ENCODE data around the gene SLX4IP. TPM values are rescaled to one million over a fixed set of nuclear protein-coding genes. Genes with fewer than 3 reads are reported as not detected.

Gene SLX4IP
- total RNA-seq, 2 experiments from 2014 or later: 8.8 to 8.9 TPM

- no peak overlapping the region for H3K4me3 Mint-ChIP-seq
- POLR2A ChIA-PET: no interaction called here
- CTCF ChIA-PET: no interaction called here
- ATAC-seq: no peak
- H3K4me1 Mint-ChIP-seq (ENCODE audit: low read depth): peaks cover 2% of the 10 kb centered on the region
- H3K27ac Mint-ChIP-seq: no peak overlapping the region
- no peaks in the 10 kb centered on the region for H3K27me3 Mint-ChIP-seq (ENCODE audit: low read depth)
- DNase-seq: no peak
- peaks cover 5% of the 10 kb centered on the region for H3K36me3 Mint-ChIP-seq (ENCODE audit: low read depth)
- no peaks in the 10 kb centered on the region for H3K9me3 Mint-ChIP-seq (ENCODE audit: insufficient read depth)
Measured at GRCh38 chr20:10618611-10619245, 183.6 kb downstream of the SLX4IP start.

GRCh38 chr20:10619427-10619826, 184.3 kb downstream of the SLX4IP start:
- Mint-ChIP-seq H3K27me3 (ENCODE audit: low read depth) (no peaks in the 10 kb centered on the region), H3K4me1 (ENCODE audit: low read depth) (peaks cover 2% of the 10 kb centered on the region), H3K27ac (no peak overlapping the region), H3K9me3 (ENCODE audit: insufficient read depth) (no peaks in the 10 kb centered on the region), H3K4me3 (no peak overlapping the region), H3K36me3 (ENCODE audit: low read depth) (peaks cover 5% of the 10 kb centered on the region)
- DNase-seq (no peak), ATAC-seq (no peak)
- ChIA-PET CTCF (no interaction called here), POLR2A (no interaction called here)

DNA sequence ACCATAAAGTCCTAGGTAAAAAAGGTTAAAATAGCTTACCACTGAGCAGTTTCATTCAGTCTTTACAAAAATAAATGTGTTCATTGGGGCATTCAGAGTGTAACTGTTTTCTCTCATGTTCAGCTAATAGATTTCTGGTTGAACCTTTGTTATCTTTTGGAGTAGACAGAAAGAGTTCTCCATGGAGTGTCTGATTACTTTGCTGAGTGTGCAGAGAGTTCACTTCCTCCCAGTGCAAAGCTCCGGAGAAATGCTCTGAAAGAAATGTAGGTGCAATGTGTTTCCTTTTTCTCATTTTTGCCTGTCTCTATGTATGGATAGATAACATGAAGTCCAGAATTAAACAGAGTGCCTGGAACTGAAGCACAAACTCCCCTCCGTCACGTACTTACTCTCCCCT, 186.0 kb downstream of the SLX4IP start:
- POLR2A ChIA-PET: no interaction called here
- ATAC-seq (no peak), DNase-seq (no peak)
- H3K9me3 Mint-ChIP-seq (ENCODE audit: insufficient read depth): no peaks in the 10 kb centered on the region
- H3K27me3 Mint-ChIP-seq (ENCODE audit: low read depth): no peaks in the 10 kb centered on the region
- peaks cover 2% of the 10 kb centered on the region for H3K4me1 Mint-ChIP-seq (ENCODE audit: low read depth)
- no peaks in the 10 kb centered on the region for H3K36me3 Mint-ChIP-seq (ENCODE audit: low read depth)
- CTCF ChIA-PET: interaction anchor here (0.8 to 1.5 kb wide), 2 partner anchors 10 to 25 kb away, joined by 3 to 4 read pairs; no protein-coding TSS in a partner anchor
- no peak overlapping the region for H3K4me3 Mint-ChIP-seq
- H3K27ac Mint-ChIP-seq: no peak overlapping the region

DNA sequence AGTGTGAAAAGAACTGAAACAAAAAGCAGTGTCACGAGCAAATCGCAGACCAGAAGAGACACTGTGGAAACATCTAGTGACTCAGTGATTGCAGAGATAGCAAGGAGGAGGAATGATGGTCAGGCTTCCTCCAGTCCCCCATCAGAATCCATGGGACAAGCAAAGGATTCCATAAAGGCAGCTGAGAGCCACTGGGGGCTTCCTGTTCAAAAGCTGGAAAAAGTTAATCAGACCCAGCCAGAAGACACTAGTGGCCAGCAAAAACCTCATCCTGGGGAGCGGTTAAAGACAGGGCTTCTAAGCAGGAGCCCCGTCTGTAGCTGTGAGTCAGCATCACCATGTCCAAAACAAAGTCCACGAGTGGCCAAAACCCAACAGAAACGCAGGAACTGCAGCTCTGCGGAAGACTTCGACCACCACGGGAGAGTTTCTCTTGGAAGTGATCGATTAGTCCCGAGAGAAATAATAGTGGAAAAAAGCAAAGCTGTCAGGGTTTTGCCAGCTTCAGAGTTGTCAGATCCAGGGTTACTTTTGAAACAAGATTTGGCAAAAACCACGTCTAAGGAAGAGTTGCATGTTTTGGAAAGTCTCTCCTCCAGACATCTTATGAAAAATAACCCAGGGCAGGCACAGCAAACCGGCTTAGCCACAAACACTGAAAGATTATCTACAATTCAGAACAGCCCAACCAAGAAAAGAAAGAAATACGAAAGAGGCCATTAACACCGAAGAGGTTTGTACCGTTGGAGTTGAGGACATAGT, 187.7 kb downstream of the SLX4IP start:
- Mint-ChIP-seq H3K4me1 (ENCODE audit: low read depth) (peaks cover 2% of the 10 kb centered on the region), H3K4me3 (no peak overlapping the region)

GRCh38 chr20:10625641-10626040, 190.5 kb downstream of the SLX4IP start:
- ATAC-seq (no peak), DNase-seq (no peak)
- Mint-ChIP-seq H3K27ac (no peak overlapping the region), H3K4me3 (no peak overlapping the region), H3K36me3 (ENCODE audit: low read depth) (no peaks in the 10 kb centered on the region), H3K9me3 (ENCODE audit: insufficient read depth) (no peaks in the 10 kb centered on the region), H3K27me3 (ENCODE audit: low read depth) (no peaks in the 10 kb centered on the region), H3K4me1 (ENCODE audit: low read depth) (peaks cover 2% of the 10 kb centered on the region)
- POLR2A ChIA-PET: no interaction called here
- CTCF ChIA-PET: no interaction called here

More for the DNA sequence above, 187.7 kb downstream of the SLX4IP start:
- H3K9me3 Mint-ChIP-seq (ENCODE audit: insufficient read depth): no peaks in the 10 kb centered on the region
- CTCF ChIA-PET: no interaction called here
- H3K27me3 Mint-ChIP-seq (ENCODE audit: low read depth): no peaks in the 10 kb centered on the region
- no peak overlapping the region for H3K27ac Mint-ChIP-seq
- DNase-seq (no peak), ATAC-seq (no peak)
- no peaks in the 10 kb centered on the region for H3K36me3 Mint-ChIP-seq (ENCODE audit: low read depth)
- POLR2A ChIA-PET: no interaction called here

- Mint-ChIP-seq H3K36me3 (ENCODE audit: low read depth) (no peaks in the 10 kb centered on the region), H3K9me3 (ENCODE audit: insufficient read depth) (no peaks in the 10 kb centered on the region), H3K27me3 (ENCODE audit: low read depth) (no peaks in the 10 kb centered on the region), H3K4me1 (ENCODE audit: low read depth) (peaks cover 2% of the 10 kb centered on the region), H3K4me3 (no peak overlapping the region), H3K27ac (no peak overlapping the region)
- ChIA-PET CTCF (no interaction called here), POLR2A (no interaction called here)
- ATAC-seq: no peak
- DNase-seq: no peak
Measured at GRCh38 chr20:10626896-10627295, 191.8 kb downstream of the SLX4IP start.

DNA sequence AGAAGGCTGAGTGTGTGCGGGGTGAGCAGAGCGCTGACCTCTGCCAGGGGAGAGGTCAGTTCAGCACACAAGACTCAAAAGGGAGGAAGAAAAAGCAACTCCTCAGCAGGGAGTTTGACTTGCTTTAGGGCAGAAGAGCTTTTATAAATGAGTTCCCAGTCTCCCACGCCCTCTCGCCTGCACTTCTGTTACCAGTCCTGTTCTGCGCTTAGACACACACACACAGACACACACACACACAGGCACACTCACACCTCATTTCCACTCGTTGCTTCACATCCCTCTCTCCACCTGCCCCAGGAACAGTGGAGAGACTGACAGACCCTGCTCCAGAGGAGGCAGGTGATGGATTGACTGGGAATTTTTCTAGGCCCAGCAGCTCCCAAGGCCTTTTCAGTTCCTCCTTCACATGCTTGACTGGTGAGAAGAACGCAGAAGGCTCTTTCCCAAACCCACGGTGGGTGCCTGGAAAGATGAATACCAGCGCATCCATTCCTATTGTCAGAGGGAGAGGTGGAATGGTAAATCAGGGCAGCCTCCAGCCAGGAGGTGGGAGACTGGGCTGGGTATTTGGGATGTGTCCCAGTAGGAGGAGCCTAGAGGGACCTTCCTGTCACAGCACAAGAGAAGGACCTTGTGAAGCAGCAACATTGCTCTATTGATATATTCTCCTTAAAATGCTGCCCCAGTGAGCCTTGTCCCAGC, 195.0 kb downstream of the SLX4IP start:
- Mint-ChIP-seq H3K9me3 (ENCODE audit: insufficient read depth) (no peaks in the 10 kb centered on the region), H3K27me3 (ENCODE audit: low read depth) (no peaks in the 10 kb centered on the region), H3K4me1 (ENCODE audit: low read depth) (no peaks in the 10 kb centered on the region), H3K36me3 (ENCODE audit: low read depth) (no peaks in the 10 kb centered on the region), H3K27ac (no peak overlapping the region), H3K4me3 (no peak overlapping the region)
- DNase-seq: no peak
- CTCF ChIA-PET: no interaction called here
- POLR2A ChIA-PET: interaction anchor here (0.6 kb wide), 2 partner anchors 8 to 353 kb away, joined by 3 read pairs; no protein-coding TSS in a partner anchor
- ATAC-seq: no peak

DNA sequence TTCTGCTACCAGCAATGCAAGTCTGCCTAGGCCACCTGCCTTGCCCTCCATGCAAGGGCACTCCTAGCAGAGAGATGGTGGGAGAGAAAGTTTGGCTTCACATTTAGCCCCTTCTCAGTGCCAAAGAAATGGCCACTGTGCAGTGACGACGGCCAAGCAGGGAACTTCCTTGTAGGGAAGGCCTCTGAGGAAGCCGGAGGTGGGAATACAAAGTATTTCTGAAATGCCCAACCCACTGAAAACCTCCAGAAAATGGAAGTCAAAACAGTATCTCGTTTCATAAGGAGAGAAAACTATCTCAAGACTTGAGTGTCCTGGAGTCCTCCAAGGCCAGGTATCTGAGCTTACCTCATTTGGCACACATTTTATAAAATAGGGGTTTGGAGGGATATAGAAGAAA, 196.0 kb downstream of the SLX4IP start:
- CTCF ChIA-PET: interaction anchor here (0.6 kb wide), 1 partner anchor 10 kb away, joined by 4 read pairs; no protein-coding TSS in a partner anchor
- no peak for ATAC-seq
- Mint-ChIP-seq H3K9me3 (ENCODE audit: insufficient read depth) (no peaks in the 10 kb centered on the region), H3K27ac (no peak overlapping the region), H3K27me3 (ENCODE audit: low read depth) (no peaks in the 10 kb centered on the region), H3K4me3 (no peak overlapping the region), H3K4me1 (ENCODE audit: low read depth) (no peaks in the 10 kb centered on the region), H3K36me3 (ENCODE audit: low read depth) (no peaks in the 10 kb centered on the region)
- DNase-seq: no peak
- POLR2A ChIA-PET: interaction anchor here (0.7 kb wide), 1 partner anchor 10 kb away, joined by 3 read pairs; no protein-coding TSS in a partner anchor

- H3K4me1 Mint-ChIP-seq (ENCODE audit: low read depth): no peaks in the 10 kb centered on the region
- no peaks in the 10 kb centered on the region for H3K27me3 Mint-ChIP-seq (ENCODE audit: low read depth)
- DNase-seq: no peak
- ATAC-seq: no peak
- H3K9me3 Mint-ChIP-seq (ENCODE audit: insufficient read depth): no peaks in the 10 kb centered on the region
- ChIA-PET POLR2A (no interaction called here), CTCF (no interaction called here)
- no peak overlapping the region for H3K4me3 Mint-ChIP-seq
- H3K27ac Mint-ChIP-seq: no peak overlapping the region
- no peaks in the 10 kb centered on the region for H3K36me3 Mint-ChIP-seq (ENCODE audit: low read depth)
Measured at GRCh38 chr20:10632721-10633509, 197.8 kb downstream of the SLX4IP start.

- no peaks in the 10 kb centered on the region for H3K36me3 Mint-ChIP-seq (ENCODE audit: low read depth)
- no peak overlapping the region for H3K4me3 Mint-ChIP-seq
- ATAC-seq (no peak), DNase-seq (no peak)
- CTCF ChIA-PET: no interaction called here
- H3K27ac Mint-ChIP-seq: no peak overlapping the region
- no peaks in the 10 kb centered on the region for H3K9me3 Mint-ChIP-seq (ENCODE audit: insufficient read depth)
- no peaks in the 10 kb centered on the region for H3K4me1 Mint-ChIP-seq (ENCODE audit: low read depth)
- POLR2A ChIA-PET: no interaction called here
- no peaks in the 10 kb centered on the region for H3K27me3 Mint-ChIP-seq (ENCODE audit: low read depth)
Measured at GRCh38 chr20:10633718-10634117, 198.6 kb downstream of the SLX4IP start.

GRCh38 chr20:10634211-10634610, 199.1 kb downstream of the SLX4IP start:
- H3K27me3 Mint-ChIP-seq (ENCODE audit: low read depth): no peaks in the 10 kb centered on the region
- H3K36me3 Mint-ChIP-seq (ENCODE audit: low read depth): no peaks in the 10 kb centered on the region
- ChIA-PET POLR2A (no interaction called here), CTCF (no interaction called here)
- no peak overlapping the region for H3K4me3 Mint-ChIP-seq
- no peaks in the 10 kb centered on the region for H3K9me3 Mint-ChIP-seq (ENCODE audit: insufficient read depth)
- ATAC-seq (no peak), DNase-seq (no peak)
- no peaks in the 10 kb centered on the region for H3K4me1 Mint-ChIP-seq (ENCODE audit: low read depth)
- no peak overlapping the region for H3K27ac Mint-ChIP-seq
